ENCODE measurements around the gene RAB35.
"Not testable (repeated sequence)": the region's sequence is repeated elsewhere in the genome, so short reads cannot be mapped to it uniquely, and the experiment has no call there.

RAB35 gene

DNA sequence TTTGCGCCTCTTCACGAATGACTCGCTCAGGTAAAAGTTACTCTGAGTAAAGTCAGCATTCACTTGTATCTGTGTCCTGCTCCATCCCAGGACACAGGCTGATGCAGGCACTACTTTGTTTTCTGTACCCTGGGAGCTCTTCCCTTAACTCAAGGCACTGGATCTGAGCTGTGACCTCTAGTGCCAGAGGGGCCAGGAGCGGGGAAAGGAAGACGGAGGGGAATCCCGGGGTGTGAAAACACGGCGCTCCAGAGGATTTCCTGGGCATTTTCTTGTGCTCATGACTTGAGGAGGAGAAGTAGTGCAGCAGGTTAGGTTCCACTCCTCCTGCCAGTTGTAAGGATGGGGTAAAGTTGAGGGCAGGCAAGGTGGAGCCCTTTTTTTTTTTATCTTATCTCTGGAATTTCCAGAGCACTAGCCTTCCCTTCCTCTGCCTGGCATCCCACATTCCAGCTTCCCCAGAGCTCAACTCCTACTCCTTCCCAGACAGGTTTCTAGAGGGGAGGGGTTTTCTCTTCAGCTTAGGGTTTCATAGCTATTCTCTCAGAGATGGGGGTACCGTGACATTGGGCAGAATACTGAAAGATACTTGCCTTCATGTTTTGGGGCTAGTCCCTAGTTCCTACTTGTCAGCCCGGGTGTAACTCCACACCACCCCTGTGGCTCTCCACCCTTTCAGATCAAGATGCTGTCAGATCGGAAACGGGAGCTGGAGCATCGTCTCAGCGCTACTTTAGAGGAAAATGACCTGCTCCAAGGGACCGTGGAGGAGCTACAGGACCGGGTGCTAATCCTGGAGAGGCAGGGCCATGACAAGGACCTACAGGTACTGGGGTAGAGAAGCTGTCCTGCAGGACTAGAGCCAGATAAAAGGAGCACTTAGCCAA lies 52.3 kb downstream of the RAB35 start:
- DNase-seq (ENCODE audit: low read depth in 1 of 2, low spot score in 1 of 2): no peak

- no peak for DNase-seq (ENCODE audit: low read depth in 1 of 2, low spot score in 1 of 2)
Observed at GRCh38 chr12:120062976-120063579, 53.5 kb downstream of the RAB35 start.

DNA sequence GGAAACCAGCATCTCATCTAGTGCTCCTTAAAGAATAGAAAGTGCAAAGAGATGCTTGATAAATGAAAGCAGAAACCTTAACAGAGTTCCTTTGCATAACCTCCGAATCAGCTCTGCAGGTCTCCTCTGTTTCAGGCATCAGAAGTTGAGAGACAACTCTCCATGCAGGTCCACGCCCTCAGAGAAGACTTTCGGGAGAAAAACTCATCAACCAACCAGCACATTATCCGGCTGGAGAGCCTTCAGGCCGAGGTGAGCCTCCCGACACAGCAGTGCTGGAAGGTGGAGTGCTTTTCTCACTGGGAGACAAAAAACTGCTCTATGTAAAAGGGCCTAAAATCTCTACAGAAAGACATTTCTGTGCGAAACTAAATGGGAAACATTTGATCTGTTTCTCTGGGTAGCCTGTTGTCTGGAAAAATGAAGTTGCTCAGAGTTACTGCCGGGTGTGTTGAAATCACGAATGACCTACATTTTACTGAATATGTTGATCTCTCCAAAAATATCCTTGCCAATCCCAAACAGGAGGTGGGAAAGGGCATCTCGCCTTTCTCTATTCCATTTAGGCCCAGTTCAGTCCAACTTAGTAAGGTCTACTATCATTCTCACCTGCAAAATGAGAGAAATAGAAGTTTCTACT lies 54.9 kb downstream of the RAB35 start:
- DNase-seq (ENCODE audit: low read depth in 1 of 2, low spot score in 1 of 2): no peak

DNA sequence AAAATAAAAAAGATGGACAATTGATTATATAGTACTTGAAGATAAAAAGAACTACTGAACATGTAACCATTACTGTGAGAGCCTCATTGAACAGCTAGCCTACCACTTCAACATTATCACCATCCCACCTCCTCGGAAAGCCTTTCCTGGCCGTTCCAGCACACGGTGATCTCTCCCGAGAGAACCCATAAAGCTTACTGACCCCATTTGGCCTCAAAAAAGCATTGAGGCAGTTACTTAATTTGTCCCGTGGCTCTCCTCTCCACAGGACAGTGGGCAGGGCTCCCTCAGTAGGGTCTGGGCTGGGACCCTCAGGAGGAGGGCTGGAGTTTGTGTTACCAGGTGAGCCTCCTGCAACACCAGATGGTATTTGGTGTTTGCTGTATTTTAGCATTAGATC lies 55.8 kb downstream of the RAB35 start:
- no peak for DNase-seq (ENCODE audit: low read depth in 1 of 2, low spot score in 1 of 2)

DNA sequence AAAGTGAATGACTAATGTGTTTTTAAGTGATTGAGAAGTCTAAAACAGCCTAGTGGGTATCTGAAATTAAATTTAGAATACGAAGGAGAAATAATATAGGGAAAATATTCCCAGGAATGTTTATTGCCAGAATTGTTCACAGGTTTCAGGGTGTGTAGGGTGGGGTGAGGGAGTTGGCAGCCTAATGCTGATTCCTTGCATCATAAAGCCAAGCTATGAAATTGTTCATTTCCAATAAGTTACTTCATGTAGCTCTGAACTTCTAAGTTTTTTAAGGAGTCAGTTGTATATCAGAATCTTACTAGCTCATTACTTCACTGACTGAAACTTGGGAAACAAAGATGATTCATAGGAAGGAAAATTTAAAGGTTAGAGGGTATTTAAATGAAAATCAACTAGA lies 56.4 kb downstream of the RAB35 start:
- no peak for DNase-seq (ENCODE audit: low read depth in 1 of 2, low spot score in 1 of 2)

GRCh38 chr12:120056739-120057138 lies 59.8 kb downstream of the RAB35 start:
- DNase-seq (ENCODE audit: low read depth in 1 of 2, low spot score in 1 of 2): no peak

GRCh38 chr12:120055231-120056000 lies 61.1 kb downstream of the RAB35 start:
- DNase-seq (ENCODE audit: low read depth in 1 of 2, low spot score in 1 of 2): no peak

DNA sequence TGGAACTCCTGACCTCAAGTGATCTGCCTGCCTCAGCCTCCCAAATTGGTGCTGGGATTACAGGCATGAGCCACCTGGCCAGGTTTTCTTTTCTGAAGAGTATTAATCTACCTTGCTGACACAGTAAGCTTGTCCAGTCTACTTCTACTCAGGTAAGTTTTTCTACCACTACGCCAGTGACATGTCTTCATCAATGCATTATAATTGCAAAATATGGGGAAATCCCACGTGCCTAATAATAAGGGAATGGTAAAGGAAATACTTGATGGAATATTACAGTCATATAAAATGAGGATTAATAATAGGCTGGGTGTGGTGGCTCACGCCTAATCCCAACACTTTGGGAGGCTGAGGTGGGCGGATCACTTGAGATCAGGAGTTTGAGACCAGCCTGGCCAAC lies 62.3 kb downstream of the RAB35 start:
- no peak for DNase-seq (ENCODE audit: low read depth in 1 of 2, low spot score in 1 of 2)

DNA sequence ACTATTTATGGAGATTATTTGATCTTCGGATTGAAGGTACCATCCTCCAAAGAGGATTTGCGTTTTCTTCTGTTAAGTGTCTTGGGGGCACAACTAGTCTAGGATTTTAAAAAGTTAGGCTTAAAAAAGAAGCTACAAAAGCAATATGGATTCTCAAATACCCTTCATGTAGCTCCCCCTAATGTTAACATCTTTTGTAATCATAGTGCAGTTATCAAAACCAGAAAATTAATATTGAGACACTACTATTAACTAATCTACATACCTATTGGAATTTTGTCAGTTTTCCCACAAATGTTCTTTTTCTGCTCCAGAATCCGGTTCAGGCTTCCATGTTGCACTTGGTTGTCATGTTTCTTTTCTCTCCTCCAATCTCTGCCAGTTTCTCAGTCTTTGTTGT lies 65.0 kb downstream of the RAB35 start:
- DNase-seq (ENCODE audit: low read depth in 1 of 2, low spot score in 1 of 2): no peak

- no peak for DNase-seq (ENCODE audit: low read depth in 1 of 2, low spot score in 1 of 2)
Observed at GRCh38 chr12:120049426-120049825, 67.1 kb downstream of the RAB35 start.

GRCh38 chr12:120048263-120048662 lies 68.3 kb downstream of the RAB35 start:
- DNase-seq (ENCODE audit: low read depth in 1 of 2, low spot score in 1 of 2): no peak

- DNase-seq (ENCODE audit: low read depth in 1 of 2, low spot score in 1 of 2): no peak
Observed at GRCh38 chr12:120047072-120047471, 69.5 kb downstream of the RAB35 start.

DNA sequence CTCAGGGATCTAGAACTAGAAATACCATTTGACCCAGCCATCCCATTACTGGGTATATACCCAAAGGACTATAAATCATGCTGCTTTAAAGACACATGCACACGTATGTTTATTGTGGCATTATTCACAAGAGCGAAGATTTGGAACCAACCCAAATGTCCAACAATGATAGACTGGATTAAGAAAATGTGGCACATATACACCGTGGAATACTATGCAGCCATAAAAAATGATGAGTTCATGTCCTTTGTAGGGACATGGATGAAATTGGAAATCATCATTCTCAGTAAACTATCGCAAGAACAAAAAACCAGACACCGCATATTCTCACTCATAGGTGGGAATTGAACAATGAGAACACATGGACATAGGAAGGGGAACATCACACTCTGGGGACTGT lies 71.2 kb downstream of the RAB35 start:
- not testable (repeated sequence) for DNase-seq (ENCODE audit: low read depth in 1 of 2, low spot score in 1 of 2)
